Right atrium auricular region (tissue), 2 donors: Measurements from ENCODE around the gene HDHD5. TPM values are rescaled to one million over a fixed set of nuclear protein-coding genes. Genes with fewer than 3 reads are reported as not detected.

Experiments
- DNase-seq: peaks from one replicate; pipeline ENCODE4 v3.0.0-alpha.2; 2019; ENCODE audit warnings: low spot score
- H3K27ac ChIP-seq, 2 donors: fragments of 200-600 bp; sonication (generic); 1 replicate in 1 of 2; 2 replicates in 1 of 2; pipeline ENCODE4 v1.5.1; 2016 to 2019
- H3K27me3 ChIP-seq, 2 donors: fragments of 200-600 bp; sonication (generic); one replicate each; pipeline versions ENCODE4 v1.5.1 to v1.6.0; 2017 to 2019
- H3K36me3 ChIP-seq: fragments of 200-600 bp; sonication (generic); one replicate; pipeline ENCODE4 v1.5.1; 2016
- H3K4me1 ChIP-seq, 2 donors: fragments of 200-600 bp; sonication (generic); one replicate each; pipeline versions ENCODE4 v1.5.1 to v1.6.0; 2017 to 2019
- H3K4me3 ChIP-seq, 2 donors: fragments of 200-600 bp; sonication (generic); 1 replicate in 1 of 2; 2 replicates in 1 of 2; pipeline ENCODE4 v1.5.1; 2017 to 2019; ENCODE audit warnings: mild to moderate bottlenecking in 1 of 2, moderate library complexity in 1 of 2
- H3K9me3 ChIP-seq, 2 donors: fragments of 200-600 bp; sonication (generic); one replicate each; pipeline ENCODE4 v1.5.1; 2019
- CTCF ChIP-seq, 2 donors: fragments of 200-600 bp; sonication (generic); IDR thresholded peaks; one replicate each; pipeline ENCODE4 v1.5.1; 2019; ENCODE audit warnings: antibody characterized with exemption in 2 of 2
- total RNA-seq, 2 donors: library from RNA; depleted of rRNA; stranded (reverse); fragments of >200 nt; gene quantifications; one replicate each; pipeline ENCODE4 v1.1.0, GENCODE V29; 2016

HDHD5 gene
- total RNA-seq, 2 donors from 2014 or later: 33.1 to 39.7 TPM

DNA sequence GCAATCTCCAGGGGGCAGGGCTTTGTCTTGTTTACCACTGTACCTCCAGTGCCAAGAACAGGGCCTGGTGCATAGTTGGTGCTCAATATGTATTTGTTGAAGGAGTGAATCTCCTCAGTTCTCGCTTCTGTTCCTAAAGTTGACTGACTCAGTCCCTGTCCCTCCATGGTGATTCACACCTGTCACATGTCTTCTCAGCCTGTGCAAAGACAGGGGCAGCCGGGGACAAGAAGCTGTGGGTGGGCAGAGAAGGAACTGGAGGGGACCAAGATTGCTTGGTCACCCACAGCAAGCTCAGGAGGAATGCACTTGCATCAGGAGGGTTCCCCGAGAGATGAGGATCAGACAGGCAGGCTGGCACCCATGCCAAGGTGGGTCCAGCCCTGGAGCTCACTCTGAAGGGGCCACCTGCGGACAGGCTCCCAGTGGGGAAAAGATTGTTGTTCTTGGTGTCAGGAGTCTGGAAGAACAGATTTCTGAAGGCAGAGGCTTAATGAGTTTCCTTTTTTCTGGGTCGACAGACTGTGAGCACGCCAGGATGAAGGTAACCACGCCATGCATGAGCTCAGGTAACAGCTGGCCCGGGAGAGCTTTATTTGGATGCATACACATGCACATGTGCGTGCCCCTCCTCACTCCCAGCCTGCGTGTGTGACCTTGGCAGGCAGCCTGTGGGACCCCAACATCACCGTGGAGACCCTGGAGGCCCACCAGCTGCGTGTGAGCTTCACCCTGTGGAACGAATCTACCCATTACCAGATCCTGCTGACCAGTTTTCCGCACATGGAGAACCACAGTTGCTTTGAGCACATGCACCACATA is 57.4 kb downstream of the HDHD5 start:
- H3K4me3 ChIP-seq: no peak overlapping the region
- no peak for DNase-seq
- H3K27ac ChIP-seq: no peak overlapping the region
- no peak for TF ChIP-seq CTCF (IDR thresholded peaks at IDR 0.05)
- no peaks in the 10 kb centered on the region for H3K4me1 ChIP-seq
- H3K9me3 ChIP-seq: no peaks in the 10 kb centered on the region
- H3K36me3 ChIP-seq: peaks cover 61% of the 10 kb centered on the region
- no peaks in the 10 kb centered on the region for H3K27me3 ChIP-seq

DNA sequence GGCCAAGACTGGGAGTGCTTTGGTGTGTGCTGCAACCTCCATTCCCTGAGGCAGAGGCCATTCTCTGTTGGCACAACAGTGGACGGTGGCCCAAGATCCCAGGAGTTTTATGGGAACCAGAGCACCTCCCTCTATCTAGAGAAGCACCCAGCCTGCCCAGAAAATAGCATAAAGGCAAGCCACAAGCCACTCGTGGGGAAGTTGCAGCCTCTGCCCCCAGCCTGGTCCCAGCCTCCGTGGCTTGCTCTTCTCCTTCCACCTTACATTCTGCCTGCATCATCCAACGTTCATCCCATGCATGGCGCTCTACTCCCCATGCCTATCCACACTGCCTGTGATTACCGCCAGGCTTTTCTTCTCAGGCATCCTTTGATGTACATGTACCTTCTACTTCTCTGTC is 58.5 kb downstream of the HDHD5 start:
- no peak for TF ChIP-seq CTCF (IDR thresholded peaks at IDR 0.05)
- Histone ChIP-seq H3K4me1 (no peaks in the 10 kb centered on the region), H3K27ac (no peak overlapping the region), H3K36me3 (peaks cover 57% of the 10 kb centered on the region), H3K4me3 (no peak overlapping the region), H3K27me3 (no peaks in the 10 kb centered on the region), H3K9me3 (no peaks in the 10 kb centered on the region)
- DNase-seq: no peak

DNA sequence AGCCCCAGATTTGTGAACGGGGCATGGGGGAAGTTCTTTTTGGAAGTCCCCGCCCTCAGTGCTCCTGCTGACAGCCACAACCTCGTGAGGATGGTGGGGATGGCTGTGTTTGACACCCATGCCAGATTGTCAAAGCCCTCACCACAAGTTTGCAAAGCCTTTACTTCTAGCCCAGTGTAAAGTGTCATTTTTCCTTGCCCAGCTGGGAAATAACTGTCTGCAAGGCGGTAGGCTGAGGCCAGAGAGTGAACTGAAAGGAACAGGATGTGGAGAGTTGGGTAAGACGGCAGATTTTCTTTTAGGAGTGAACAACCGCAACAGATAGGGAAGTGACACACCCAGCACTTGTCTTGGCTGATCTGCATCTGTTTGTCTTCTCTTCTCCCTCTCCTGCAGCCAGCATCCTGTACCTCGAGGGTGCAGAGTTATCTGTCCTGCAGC is 60.7 kb downstream of the HDHD5 start:
- Histone ChIP-seq H3K4me1 (no peaks in the 10 kb centered on the region), H3K36me3 (peaks cover 52% of the 10 kb centered on the region), H3K27ac (no peak overlapping the region), H3K27me3 (no peaks in the 10 kb centered on the region), H3K4me3 (no peak overlapping the region), H3K9me3 (no peaks in the 10 kb centered on the region)
- TF ChIP-seq CTCF (IDR thresholded peaks at IDR 0.05): no peak
- no peak for DNase-seq

- Histone ChIP-seq H3K4me3 (no peak overlapping the region), H3K4me1 (no peaks in the 10 kb centered on the region), H3K9me3 (no peaks in the 10 kb centered on the region), H3K36me3 (peaks cover 45% of the 10 kb centered on the region), H3K27me3 (no peaks in the 10 kb centered on the region), H3K27ac (no peak overlapping the region)
- no peak for DNase-seq
- TF ChIP-seq CTCF (IDR thresholded peaks at IDR 0.05): no peak
These were observed 61.4 kb downstream of the HDHD5 start for GRCh38 chr22:17097701-17098100.

GRCh38 chr22:17097062-17097461 is 62.0 kb downstream of the HDHD5 start:
- Histone ChIP-seq H3K27ac (no peak overlapping the region), H3K4me1 (no peaks in the 10 kb centered on the region), H3K36me3 (peaks cover 39% of the 10 kb centered on the region), H3K9me3 (no peaks in the 10 kb centered on the region), H3K27me3 (no peaks in the 10 kb centered on the region), H3K4me3 (no peak overlapping the region)
- DNase-seq: no peak
- TF ChIP-seq CTCF (IDR thresholded peaks at IDR 0.05): no peak

DNA sequence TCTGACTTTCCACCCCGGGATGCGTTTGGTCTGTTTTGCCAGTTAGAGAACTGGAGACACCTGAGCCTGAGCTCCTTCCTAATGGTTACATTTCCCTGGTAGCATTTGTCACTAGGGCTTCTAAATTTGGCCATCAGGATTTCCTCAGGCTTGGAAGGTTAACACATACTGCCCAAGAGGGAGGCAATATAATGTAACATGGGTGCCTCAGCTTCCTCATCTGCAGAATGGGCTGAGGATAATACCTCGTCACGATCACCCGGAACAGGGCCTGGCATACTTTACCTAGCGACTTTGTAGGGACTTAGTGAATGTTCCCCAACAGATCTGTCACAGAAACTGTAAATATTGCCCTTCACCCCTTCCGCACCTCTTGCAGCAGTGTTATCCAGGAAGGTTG is 63.0 kb downstream of the HDHD5 start:
- Histone ChIP-seq H3K4me1 (no peaks in the 10 kb centered on the region), H3K27me3 (no peaks in the 10 kb centered on the region), H3K36me3 (peaks cover 30% of the 10 kb centered on the region), H3K4me3 (no peak overlapping the region), H3K27ac (no peak overlapping the region), H3K9me3 (no peaks in the 10 kb centered on the region)
- no peak for DNase-seq
- TF ChIP-seq CTCF (IDR thresholded peaks at IDR 0.05): no peak
